Measurements from ENCODE around the gene ATF6.
A peak's percentile ranks its signal among the peaks of the same experiment; 100 is the strongest.
"Not testable (repeated sequence)": the region's sequence is repeated elsewhere in the genome, so short reads cannot be mapped to it uniquely, and the experiment has no call there.

Gene ATF6

DNA sequence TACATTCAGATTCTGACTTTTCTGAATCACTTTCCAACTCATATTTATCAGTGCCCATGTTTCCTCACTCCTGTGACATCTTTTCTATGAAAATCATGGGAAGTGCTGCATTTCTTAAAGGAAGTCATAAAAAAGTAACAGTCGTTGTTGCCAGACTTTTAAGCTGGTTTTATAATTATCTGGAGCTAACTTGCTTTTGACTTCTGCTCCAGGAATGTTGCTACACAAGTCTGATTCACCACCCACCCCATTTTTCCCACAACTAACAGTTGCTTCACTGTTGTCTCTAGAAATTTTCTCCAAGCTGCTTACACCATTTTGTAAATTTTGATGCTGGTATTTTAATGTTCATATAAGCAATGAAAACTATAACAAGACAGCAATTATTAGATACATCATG lies 32.6 kb upstream of the ATF6 start:
- no peak for DNase-seq (ENCODE audit: low read depth, low spot score)

- no peak for DNase-seq (ENCODE audit: low read depth, low spot score)
These were observed 30.3 kb upstream of the ATF6 start for GRCh38 chr1:161735837-161736236.

- DNase-seq (ENCODE audit: low read depth, low spot score), result no peak
These were observed 29.7 kb upstream of the ATF6 start for GRCh38 chr1:161736335-161736969.

DNA sequence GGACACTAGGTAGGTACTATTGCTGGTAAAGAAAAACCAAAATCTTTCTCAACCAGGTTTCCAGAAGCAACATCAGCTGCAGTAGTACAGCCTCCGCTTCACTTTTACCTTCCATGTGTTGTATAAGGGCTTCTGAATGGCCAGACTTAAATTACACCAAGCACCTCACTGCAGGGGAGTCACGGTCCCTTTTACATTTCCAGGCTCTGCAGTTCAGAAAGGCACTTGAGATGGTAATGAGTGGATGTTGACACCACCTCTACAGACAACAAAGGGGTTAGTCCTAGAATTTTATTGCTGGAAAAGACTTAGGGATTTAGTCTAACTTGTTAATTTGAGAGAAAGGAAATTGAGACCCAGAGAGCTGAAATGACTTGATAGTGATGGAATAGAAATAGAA lies 28.5 kb upstream of the ATF6 start:
- no peak for DNase-seq (ENCODE audit: low read depth, low spot score)

GRCh38 chr1:161738627-161739287 lies 27.4 kb upstream of the ATF6 start:
- DNase-seq (ENCODE audit: low read depth, low spot score), result peak; percentile 47

- no peak for DNase-seq (ENCODE audit: low read depth, low spot score)
These were observed 26.1 kb upstream of the ATF6 start for GRCh38 chr1:161739865-161740566.

DNA sequence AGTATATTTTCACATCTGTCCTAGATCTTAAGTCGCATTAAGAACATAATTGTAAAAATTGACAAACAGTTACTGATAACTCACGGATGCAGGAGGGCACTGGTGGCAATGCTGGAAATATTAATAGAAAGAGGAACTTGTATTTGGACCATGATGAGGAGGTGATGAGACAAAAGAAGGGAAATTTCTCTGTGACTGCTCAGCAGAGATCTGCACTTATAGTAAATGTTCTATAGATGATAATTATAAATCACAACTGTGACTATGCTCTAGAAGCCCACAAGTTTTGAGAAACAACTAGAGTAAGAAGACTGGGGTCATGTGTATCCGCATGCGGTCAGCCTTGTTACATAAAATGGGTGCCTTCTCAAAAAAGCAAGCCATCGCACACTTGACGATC lies 25.2 kb upstream of the ATF6 start:
- no peak for DNase-seq (ENCODE audit: low read depth, low spot score)

GRCh38 chr1:161743231-161743630 lies 22.9 kb upstream of the ATF6 start:
- DNase-seq (ENCODE audit: low read depth, low spot score), result no peak

DNA sequence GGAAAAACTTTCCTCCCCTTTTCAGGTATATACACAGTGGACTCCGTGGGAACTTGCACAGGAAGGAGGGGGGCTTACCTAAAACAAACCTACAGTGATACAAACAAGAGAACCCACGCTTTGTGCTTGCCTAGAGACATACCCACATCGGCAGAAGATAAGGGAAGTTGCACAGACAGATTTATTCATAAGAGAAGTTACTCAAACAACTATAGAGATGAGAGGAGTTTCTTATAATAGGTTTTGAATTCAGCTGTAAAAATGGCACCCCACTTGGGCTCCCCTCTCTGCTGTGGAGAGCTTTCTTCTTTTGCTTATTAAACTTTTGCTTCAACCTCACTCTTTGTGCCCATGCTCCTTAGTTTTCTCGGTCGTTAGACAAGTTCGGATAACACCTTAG lies 18.3 kb upstream of the ATF6 start:
- no peak for DNase-seq (ENCODE audit: low read depth, low spot score)

DNA sequence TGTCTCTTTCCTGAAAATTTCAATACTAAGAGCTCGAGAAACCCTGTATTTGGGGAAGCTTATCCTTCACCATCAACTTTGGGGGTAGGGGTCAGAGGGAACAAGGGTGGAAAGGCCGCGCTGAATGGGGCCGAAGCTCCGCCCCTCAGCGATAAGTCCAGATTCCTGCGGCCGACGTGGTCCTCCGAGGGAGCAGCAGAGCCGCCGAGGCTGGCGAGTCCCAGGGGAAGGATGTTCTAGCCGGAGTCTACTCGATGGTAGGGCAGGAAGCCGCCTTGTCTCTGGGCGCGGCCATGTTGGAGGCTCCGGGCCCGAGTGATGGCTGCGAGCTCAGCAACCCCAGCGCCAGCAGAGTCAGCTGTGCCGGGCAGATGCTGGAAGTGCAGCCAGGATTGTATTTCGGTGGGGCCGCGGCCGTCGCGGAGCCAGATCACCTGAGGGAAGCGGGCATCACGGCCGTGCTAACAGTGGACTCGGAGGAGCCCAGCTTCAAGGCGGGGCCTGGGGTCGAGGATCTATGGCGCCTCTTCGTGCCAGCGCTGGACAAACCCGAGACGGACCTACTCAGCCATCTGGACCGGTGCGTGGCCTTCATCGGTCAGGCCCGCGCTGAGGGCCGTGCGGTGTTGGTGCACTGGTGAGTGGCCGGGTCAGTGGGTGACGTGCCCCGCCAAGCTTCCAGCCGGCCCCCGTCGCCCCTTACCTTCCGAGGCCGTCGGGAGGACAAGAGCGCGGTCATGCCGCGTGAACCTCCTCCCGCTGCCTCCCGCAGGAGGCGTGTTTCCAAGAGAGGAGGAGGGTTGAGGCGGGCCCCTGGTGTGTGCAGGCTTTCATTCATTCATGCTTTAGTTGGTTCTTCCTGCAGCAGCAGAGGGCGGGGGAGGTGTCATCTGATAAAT lies 16.4 kb upstream of the ATF6 start, which contains the start of gene DUSP12:
Gene DUSP12, plus strand, starts transcription at position 278 of the 899 bp plus-strand sequence. Its CDS starts 16 bp downstream, at position 294.
- peak; percentile 91 for DNase-seq (ENCODE audit: low read depth, low spot score)

DNA sequence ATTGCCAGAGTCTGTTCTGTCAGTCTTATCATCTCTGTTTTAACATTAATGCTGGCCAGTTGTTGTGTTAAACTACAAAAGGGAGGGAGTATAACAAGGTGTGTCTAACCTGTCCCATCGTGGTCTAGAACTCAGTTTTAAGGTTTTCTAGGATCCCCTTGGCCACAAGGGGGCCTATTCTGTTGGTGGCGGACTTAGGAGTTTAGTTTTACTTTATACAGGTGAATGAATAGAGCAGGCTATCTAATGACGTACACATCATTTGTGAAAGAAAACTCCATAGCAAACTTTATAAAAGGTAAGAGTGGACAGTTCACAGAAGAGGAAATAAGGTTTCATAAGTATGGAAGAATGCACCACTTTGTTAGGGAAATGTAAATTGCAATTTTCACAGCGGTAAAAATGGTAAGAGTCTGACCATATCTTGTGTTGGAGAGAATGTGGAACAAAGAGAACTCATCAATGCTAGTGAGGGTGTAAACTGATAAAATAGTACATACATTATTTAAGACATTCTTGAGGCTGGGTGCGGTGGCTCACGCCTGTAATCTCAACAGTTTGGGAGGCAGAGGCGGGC lies 2.5 kb upstream of the ATF6 start:
- DNase-seq (ENCODE audit: low read depth, low spot score), result no peak

DNA sequence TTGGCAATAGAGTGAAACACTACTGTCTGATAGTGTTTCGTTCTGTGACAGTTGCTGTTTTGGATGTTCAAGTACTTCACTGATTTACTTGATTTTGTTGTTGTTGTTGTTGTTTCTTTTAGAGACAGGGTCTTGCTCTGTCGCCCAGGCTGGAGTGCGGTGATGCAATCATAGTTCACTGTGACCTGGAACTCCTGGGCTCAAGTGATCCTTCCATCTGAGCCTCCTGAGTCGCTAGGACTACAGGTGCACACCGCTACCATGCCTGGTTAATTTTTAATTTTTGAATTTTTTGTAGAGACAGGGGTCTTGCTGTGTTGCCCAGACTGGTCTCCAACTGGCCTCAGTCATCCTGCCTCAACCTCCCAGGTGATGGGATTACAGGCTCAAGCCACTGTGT lies 2.3 kb downstream of the ATF6 start:
- DNase-seq (ENCODE audit: low read depth, low spot score), result no peak

DNA sequence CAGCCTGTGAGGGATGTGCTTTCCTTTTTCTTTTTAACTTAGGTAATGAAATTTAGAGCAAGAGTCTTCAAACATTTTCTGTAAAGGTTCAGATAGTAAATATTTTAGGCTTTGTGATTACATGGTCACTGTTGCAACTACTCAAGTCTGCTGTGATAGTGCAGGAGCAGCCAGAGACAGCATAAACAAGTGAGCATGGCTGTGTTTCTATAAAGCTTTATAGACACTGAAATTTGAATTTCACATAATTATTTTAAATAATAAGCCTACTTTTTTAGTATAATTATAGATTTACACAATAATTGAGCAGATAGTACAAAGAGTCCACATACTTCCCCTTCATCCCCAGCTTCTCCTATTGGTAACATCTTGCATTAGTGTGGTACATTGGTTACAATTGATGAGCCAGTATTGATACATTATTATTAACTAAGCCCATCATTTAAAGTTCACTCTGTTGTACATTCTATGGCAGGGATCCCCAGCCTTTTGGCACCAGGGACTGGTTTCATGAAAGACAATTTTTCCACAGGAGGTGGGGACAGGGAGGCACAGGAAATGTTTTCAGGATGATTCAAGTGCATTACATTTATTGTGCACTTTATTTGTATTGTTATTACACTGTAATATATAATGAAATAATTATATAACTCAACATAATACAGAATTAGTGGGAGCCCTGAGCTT lies 3.0 kb downstream of the ATF6 start:
- DNase-seq (ENCODE audit: low read depth, low spot score), result no peak

- not testable (repeated sequence) for DNase-seq (ENCODE audit: low read depth, low spot score)
These were observed 3.5 kb downstream of the ATF6 start for GRCh38 chr1:161769673-161770045.

DNA sequence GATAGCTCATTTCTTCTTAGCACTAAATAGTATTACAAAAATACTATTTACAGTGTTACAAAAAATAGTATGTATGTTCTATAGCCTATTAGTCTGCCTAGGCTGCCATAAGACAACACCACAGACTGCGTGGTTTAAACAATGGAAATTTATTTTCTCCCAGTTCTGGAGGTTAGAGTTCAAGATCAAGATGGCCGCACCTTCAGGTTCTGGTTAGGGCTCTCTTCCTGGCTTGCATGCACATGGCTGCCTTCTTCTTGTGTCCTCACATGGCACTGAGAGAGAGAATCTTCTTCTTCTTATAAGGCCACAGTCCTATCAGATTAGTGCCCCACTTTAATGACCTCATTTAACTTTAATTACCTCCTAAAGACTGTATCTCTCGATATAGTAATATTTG lies 4.1 kb downstream of the ATF6 start:
- DNase-seq (ENCODE audit: low read depth, low spot score), result no peak

- no peak for DNase-seq (ENCODE audit: low read depth, low spot score)
These were observed 5.0 kb downstream of the ATF6 start for GRCh38 chr1:161771161-161771560.

- no peak for DNase-seq (ENCODE audit: low read depth, low spot score)
These were observed 5.9 kb downstream of the ATF6 start for GRCh38 chr1:161771973-161772372.

- DNase-seq (ENCODE audit: low read depth, low spot score), result no peak
These were observed 6.3 kb downstream of the ATF6 start for GRCh38 chr1:161772397-161772796.

DNA sequence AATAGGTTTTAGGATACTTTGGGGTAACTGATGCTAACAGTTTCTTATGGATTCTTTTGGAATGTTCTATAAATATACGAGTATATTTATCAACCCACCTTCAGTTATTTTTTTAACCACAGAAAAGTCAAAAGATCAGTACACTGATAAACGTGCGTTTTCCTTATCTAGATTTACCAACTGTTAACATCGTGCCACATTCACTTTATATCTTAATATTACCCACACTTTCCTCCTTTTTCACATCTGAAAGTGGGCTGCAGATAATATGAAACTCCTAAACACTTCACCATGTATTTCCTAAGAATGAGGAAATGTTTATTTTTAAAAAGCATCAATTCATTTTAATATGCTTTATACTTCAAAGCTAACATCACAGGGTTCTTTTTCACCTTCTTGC lies 7.7 kb downstream of the ATF6 start:
- DNase-seq (ENCODE audit: low read depth, low spot score), result no peak

GRCh38 chr1:161777261-161777660 lies 11.1 kb downstream of the ATF6 start:
- no peak for DNase-seq (ENCODE audit: low read depth, low spot score)

GRCh38 chr1:161778522-161778921 lies 12.4 kb downstream of the ATF6 start:
- no peak for DNase-seq (ENCODE audit: low read depth, low spot score)
